HG03175 (cell line): Measurements from ENCODE around the gene ZNF319.
"Not testable (repeated sequence)": the region's sequence is repeated elsewhere in the genome, so short reads cannot be mapped to it uniquely, and the experiment has no call there.

Experiments used
- ATAC-seq: cut with Tn5 transposase; IDR thresholded peaks from one replicate; pipeline ENCODE4 v1.9.1; 2021; ENCODE audit warnings: mild to moderate bottlenecking, moderate library complexity; ENCODE audit not compliant: unreplicated experiment

Gene ZNF319

GRCh38 chr16:57979006-57979585 is 21.4 kb downstream of the ZNF319 start:
- no peak for ATAC-seq

- not testable (repeated sequence) for ATAC-seq
Measured at GRCh38 chr16:57978070-57978465, 22.4 kb downstream of the ZNF319 start.

GRCh38 chr16:57977418-57978069 is 22.9 kb downstream of the ZNF319 start:
- no peak for ATAC-seq

- ATAC-seq: no peak
Measured at GRCh38 chr16:57976331-57976796, 24.1 kb downstream of the ZNF319 start.

GRCh38 chr16:57972306-57972705 is 28.2 kb downstream of the ZNF319 start:
- ATAC-seq: no peak

- no peak for ATAC-seq
Measured at GRCh38 chr16:57971848-57972247, 28.6 kb downstream of the ZNF319 start.

- ATAC-seq: no peak
Measured at GRCh38 chr16:57970970-57971369, 29.5 kb downstream of the ZNF319 start, which contains the start of gene CNGB1. TSS of gene CNGB1 (minus strand) at chr16:57971128. CDS start at chr16:57967286, 3,842 bp downstream.

GRCh38 chr16:57970319-57970718 is 30.2 kb downstream of the ZNF319 start:
- ATAC-seq: no peak

GRCh38 chr16:57969451-57970123 is 30.9 kb downstream of the ZNF319 start:
- ATAC-seq: no peak

GRCh38 chr16:57967916-57968315 is 32.6 kb downstream of the ZNF319 start:
- no peak for ATAC-seq

GRCh38 chr16:57966986-57967385 is 33.5 kb downstream of the ZNF319 start:
- ATAC-seq: no peak

GRCh38 chr16:57966204-57966771 is 34.2 kb downstream of the ZNF319 start:
- no peak for ATAC-seq

- ATAC-seq: no peak
Measured at GRCh38 chr16:57964157-57964700, 36.2 kb downstream of the ZNF319 start.

- no peak for ATAC-seq
Measured at GRCh38 chr16:57962756-57963155, 37.7 kb downstream of the ZNF319 start.

GRCh38 chr16:57962046-57962445 is 38.4 kb downstream of the ZNF319 start:
- no peak for ATAC-seq

- ATAC-seq: no peak
Measured at GRCh38 chr16:57961538-57961937, 38.9 kb downstream of the ZNF319 start.

GRCh38 chr16:57960826-57961472 is 39.5 kb downstream of the ZNF319 start:
- no peak for ATAC-seq

GRCh38 chr16:57960310-57960709 is 40.2 kb downstream of the ZNF319 start:
- ATAC-seq: no peak

- no peak for ATAC-seq
Measured at GRCh38 chr16:57959804-57960203, 40.7 kb downstream of the ZNF319 start.

GRCh38 chr16:57959121-57959520 is 41.4 kb downstream of the ZNF319 start:
- ATAC-seq: no peak

- no peak for ATAC-seq
Measured at GRCh38 chr16:57958544-57958943, 41.9 kb downstream of the ZNF319 start.
